ENCODE results near the gene UBE2O.

- no peak for TF ChIP-seq GATA2 (IDR thresholded peaks at IDR 0.05; ENCODE audit: low read depth, low read length)
- no peak for TF ChIP-seq GATA3 (IDR thresholded peaks at IDR 0.05; ENCODE audit: low read depth, low read length)
Measured at GRCh38 chr17:76427501-76428231, 25.3 kb downstream of the UBE2O start.
